ENCODE data around the gene MAOB. TPM values are rescaled to one million over a fixed set of nuclear protein-coding genes. Genes with fewer than 3 reads are reported as not detected.
A peak's percentile ranks its signal among the peaks of the same experiment; 100 is the strongest.

Gene MAOB
- total and polyA plus RNA-seq, 2 donors (not counting 3 experiments of a cell fraction or from before 2014, with no cell fraction given), result not detected

DNA sequence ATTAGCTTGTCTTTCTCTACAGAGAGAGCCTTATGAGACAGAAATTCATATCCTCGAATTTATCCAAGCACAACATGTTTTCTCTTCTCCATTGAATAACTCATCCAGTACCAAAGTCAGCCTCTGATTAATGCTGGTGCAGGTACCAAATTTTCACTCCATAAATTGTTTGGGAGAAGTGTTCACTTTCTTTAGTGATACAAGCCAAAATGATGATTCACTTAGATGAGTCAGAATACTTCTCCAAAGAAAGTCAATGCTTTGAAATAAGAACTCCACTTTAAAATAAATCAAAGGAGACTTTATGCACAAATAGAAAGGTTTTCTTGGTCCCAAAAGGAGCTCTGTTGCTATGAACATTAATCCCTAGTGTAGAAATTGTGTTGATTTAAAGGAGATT, 60.2 kb downstream of the MAOB start:
- Histone ChIP-seq H3K9me1 (replicated peaks; ENCODE audit: control insufficient read depth, extremely low read depth, insufficient read depth, low read length) (no peaks in the 10 kb centered on the region), H2AFZ (ENCODE audit: low read depth, low read length) (no peak overlapping the region), H3K27me3 (ENCODE audit: control insufficient read depth in 2 of 2, insufficient read depth in 2 of 2, low read length in 2 of 2) (no peaks in the 10 kb centered on the region), H3K4me1 (ENCODE audit: control insufficient read depth, extremely low read depth, insufficient read depth, low read length) (no peaks in the 10 kb centered on the region), H4K20me1 (replicated peaks; ENCODE audit: control insufficient read depth, extremely low read depth, insufficient read depth, low read length) (no peaks in the 10 kb centered on the region), H3K9me3 (replicated peaks; ENCODE audit: control insufficient read depth, insufficient read depth, low read length) (no peaks in the 10 kb centered on the region), H3K36me3 (ENCODE audit: control insufficient read depth in 2 of 2, extremely low read depth in 1 of 2, insufficient read depth in 2 of 2, low read length in 2 of 2) (no peaks in the 10 kb centered on the region), H3K4me3 (replicated peaks in 1 of 3; ENCODE audit: insufficient read depth in 1 of 3, low read depth in 1 of 3, low read length in 3 of 3) (no peak overlapping the region), H3K27ac (ENCODE audit: insufficient read depth, low read depth, low read length) (no peak overlapping the region), H3K9ac (replicated peaks; ENCODE audit: extremely low read depth, insufficient read depth, low read length) (no peak overlapping the region), H3K79me2 (ENCODE audit: control insufficient read depth, insufficient read depth, low read length) (no peaks in the 10 kb centered on the region), H3K4me2 (ENCODE audit: insufficient read depth, low read length) (no peak overlapping the region)
- TF ChIP-seq MYC (IDR thresholded peaks at IDR 0.05; ENCODE audit: low read depth, low read length), result no peak
- TF ChIP-seq FOS (IDR thresholded peaks at IDR 0.05; ENCODE audit: borderline replicate concordance, insufficient read depth, low read length), result peak; percentile 24
- no TSS peak for BruUV-seq (replicated peaks)
- dilution Hi-C loops (cut with MboI; ENCODE audit: extremely low pct_ligation_motif_present, low sequenced_read_pairs) (no loop called here), intact Hi-C loops (cut with micrococcal nuclease) (no loop called here)
- ChIA-PET CTCF (no interaction called here), POLR2A (no interaction called here)
- no peak for FAIRE-seq
- DNase-seq (ENCODE audit: low read depth, low spot score), result no peak

DNA sequence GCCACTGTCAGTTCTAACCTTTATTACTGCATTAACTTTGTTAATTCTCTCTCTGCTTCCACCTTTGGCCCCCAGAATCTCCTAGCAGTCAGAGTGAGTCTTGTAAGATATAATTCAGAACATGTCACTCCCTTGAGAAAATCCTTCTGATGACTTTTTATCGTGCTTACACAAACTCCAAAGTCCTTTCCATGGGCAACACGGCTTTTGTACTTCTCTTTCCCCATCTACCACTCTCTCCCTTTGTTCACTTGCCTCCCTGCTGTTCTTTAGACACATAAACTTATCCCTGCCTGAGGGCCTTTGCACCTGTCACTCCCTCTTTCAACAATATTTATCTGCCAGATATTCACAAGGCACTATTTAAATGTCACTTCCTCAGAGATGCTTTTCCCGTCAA, 64.8 kb downstream of the MAOB start:
- CTCF ChIA-PET, result no interaction called here
- FAIRE-seq, result no peak
- BruUV-seq (replicated peaks), result no TSS peak

More for the DNA sequence above, 64.8 kb downstream of the MAOB start:
- H2AFZ ChIP-seq (ENCODE audit: low read depth, low read length), result no peak overlapping the region
- TF ChIP-seq, protein P1, sequence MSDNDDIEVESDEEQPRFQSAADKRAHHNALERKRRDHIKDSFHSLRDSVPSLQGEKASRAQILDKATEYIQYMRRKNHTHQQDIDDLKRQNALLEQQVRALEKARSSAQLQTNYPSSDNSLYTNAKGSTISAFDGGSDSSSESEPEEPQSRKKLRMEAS (IDR thresholded peaks at IDR 0.05; ENCODE audit: insufficient read depth, insufficient read length), result no peak
- H3K4me1 ChIP-seq (ENCODE audit: control insufficient read depth, extremely low read depth, insufficient read depth, low read length), result no peaks in the 10 kb centered on the region
- H3K27me3 ChIP-seq (ENCODE audit: control insufficient read depth in 2 of 2, insufficient read depth in 2 of 2, low read length in 2 of 2), result no peaks in the 10 kb centered on the region
- H3K9me1 ChIP-seq (replicated peaks; ENCODE audit: control insufficient read depth, extremely low read depth, insufficient read depth, low read length), result no peaks in the 10 kb centered on the region
- H3K4me3 ChIP-seq (replicated peaks in 1 of 3; ENCODE audit: insufficient read depth in 1 of 3, low read depth in 1 of 3, low read length in 3 of 3), result no peak overlapping the region
- no peaks in the 10 kb centered on the region for H3K36me3 ChIP-seq (ENCODE audit: control insufficient read depth in 2 of 2, extremely low read depth in 1 of 2, insufficient read depth in 2 of 2, low read length in 2 of 2)
- dilution Hi-C loops (cut with MboI; ENCODE audit: extremely low pct_ligation_motif_present, low sequenced_read_pairs), result no loop called here
- POLR2A ChIA-PET, result no interaction called here
- H3K79me2 ChIP-seq (ENCODE audit: control insufficient read depth, insufficient read depth, low read length), result no peaks in the 10 kb centered on the region
- H3K9ac ChIP-seq (replicated peaks; ENCODE audit: extremely low read depth, insufficient read depth, low read length), result no peak overlapping the region
- H3K27ac ChIP-seq (ENCODE audit: insufficient read depth, low read depth, low read length), result no peak overlapping the region
- H3K4me2 ChIP-seq (ENCODE audit: insufficient read depth, low read length), result no peak overlapping the region
- intact Hi-C loops (cut with micrococcal nuclease), result no loop called here
- H4K20me1 ChIP-seq (replicated peaks; ENCODE audit: control insufficient read depth, extremely low read depth, insufficient read depth, low read length), result no peaks in the 10 kb centered on the region
- no peaks in the 10 kb centered on the region for H3K9me3 ChIP-seq (replicated peaks; ENCODE audit: control insufficient read depth, insufficient read depth, low read length)
- DNase-seq (ENCODE audit: low read depth, low spot score), result no peak

Measured in endothelial cell of umbilical vein (primary cell).